DMS153 treated with DMSO at 0.1 percent for 48 hours (cell line): ENCODE data around the gene POLDIP2.

Experiments used
- DNase-seq: peaks from one replicate; lab custom pipeline; 2025; ENCODE audit not compliant: unreplicated experiment; lab: John Stamatoyannopoulos, UW

The POLDIP2 gene

DNA sequence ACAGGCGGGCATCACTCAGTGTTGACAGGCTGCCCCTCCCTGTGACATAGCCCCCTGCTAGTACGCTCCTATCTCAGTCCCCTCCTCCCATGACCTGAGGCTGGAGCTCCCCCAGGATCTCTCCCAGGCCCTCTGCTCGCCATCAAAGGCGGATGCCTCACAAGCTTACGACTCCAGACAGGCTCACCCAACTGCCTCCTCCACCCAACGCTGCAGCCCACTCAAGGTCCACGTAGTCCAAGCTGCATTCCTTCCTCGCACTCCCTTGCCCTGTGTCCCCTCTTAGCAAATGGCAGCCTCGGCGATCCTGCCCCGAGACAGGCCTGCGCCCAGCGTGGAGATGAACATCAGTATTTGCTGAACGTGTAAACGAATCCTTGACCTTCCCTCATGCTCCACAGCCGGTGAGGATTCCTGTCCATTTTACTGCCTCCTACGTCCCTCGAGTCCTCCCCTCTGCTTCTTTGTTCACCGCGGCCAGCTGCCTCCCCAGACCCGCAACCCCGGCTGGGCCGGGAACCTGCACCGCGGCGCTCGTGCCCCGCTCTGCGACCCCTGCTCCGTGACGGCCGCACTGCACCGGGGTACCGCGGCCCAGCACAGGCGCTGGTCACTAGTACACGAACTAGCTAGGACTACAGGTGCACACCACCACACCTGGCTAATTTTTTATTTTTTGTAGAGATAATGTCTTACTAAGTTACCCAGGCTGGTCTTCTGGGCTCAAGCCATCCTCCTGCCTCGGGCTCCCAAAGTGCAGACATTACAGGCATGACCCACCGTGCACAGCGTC lies 39.2 kb downstream of the POLDIP2 start:
- no peak for DNase-seq

DNA sequence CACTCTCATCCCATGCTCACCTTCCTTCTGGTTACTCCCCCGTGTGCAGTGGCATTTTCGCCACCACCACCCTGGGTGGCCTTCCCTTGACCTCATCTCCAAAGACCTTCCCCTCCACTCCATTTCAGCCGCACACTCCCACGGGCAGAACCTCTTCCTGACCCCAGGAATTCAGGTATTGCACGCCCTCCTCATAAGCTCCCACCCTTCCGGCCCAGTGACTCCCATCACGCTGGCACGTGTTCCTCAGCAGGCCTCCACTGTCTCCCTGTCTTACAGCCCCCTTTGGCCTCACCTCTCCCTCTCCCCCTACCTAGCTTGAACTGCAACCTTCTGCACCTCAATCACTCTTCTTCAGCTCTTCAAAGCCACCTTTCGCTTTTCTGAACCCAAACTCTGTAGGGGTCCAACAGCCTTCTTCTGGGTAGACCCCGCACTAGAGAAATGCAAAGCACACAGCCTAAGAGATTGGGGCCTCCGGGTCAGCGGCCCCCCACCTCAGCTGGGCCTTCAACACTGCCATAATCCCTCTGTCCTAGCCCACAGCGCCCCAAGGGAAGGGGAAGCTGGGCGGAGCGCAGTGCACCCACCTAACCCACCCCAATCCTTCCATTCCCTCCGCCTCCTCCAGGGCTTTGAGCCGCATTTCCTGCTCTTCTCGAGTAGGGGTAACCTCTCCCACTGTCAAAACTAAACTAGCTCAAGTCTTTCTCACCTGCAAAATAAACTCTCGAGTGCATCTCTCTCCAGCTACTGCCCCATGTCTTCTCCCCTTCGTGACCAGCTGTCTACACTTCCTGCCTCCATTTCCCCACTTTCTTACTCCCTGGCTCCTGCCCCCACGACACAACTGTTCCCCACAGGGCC lies 40.0 kb downstream of the POLDIP2 start:
- DNase-seq: no peak

DNA sequence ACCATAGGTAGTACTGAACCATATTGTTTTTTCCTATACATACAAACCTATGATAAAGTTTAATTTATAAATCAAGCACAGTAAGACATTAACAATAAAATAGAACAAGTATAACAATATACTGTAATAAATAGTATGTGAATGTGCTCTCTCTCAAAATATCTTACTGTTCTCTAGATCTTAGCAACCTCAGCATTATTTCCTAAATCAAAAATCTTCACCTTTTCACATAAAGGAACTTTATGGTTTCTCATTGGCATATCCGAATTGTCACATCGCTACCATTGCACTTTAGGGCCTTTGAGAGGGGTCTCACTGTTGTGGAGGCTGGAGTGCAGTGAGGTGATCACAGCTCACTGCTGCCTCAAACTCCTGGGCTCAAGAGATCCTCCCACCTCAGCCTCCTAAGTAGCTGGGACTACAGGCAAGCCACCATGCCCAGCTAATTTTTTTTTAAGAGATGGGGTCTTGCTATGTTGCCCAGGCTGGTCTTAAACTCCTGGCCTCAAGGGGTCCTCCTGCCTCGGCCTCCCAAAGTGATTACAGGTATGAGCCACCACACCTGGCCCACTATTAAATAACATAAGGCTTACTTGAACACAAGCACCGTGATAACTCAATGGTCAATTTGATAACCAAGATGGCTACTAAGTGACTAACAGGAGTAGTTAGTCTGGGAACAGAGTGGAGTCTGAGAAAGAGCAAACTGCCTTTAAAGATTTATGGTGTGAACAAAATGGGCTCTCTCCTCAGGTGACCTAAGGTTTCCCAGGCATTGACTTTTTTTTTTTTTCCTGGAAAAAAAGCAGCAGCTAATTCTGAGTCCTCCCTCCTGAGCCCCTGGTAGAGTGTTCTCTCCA lies 41.3 kb downstream of the POLDIP2 start:
- DNase-seq: no peak

DNA sequence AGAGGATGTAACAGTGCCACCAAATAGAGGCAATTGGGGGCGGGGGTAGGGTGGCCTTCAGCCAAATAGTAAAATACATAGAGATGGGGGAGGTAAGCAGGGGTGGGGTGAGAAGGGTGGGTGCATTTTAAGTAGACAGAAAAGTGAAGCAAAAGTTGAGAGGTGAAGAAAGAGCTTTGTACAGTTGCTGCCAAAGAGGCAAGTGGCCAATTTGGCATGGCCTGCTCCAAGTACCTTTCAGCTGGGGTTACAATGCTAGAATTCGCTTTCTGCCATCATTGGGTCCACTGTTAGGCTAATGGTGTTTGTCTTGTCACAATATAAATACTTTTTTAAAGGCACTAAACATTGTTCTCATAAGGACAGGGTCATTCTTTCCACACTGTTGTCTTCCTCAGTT lies 43.5 kb downstream of the POLDIP2 start:
- DNase-seq: no peak

DNA sequence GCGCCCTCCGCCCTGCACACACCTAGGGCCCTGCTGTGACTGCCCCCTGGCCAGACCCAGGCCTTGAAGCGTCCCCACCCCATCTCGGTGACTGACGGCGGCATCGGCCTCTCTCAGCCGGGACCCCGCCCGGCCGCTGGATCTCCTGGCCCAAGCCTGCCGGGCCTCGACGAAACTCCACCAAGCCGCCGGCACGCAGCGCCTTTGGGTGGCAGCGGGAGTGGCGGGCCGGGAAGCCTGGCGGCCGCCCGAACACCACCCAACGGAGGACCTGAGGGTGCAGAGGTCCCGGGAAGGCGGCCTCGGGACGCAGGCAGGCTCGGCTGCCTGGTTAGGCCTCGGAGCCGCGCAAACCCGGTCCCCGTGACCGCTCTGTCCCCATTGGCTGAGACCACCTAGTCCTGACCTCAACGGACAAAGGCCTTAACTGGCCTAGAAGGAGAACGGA lies 50.3 kb downstream of the POLDIP2 start:
- DNase-seq: no peak

DNA sequence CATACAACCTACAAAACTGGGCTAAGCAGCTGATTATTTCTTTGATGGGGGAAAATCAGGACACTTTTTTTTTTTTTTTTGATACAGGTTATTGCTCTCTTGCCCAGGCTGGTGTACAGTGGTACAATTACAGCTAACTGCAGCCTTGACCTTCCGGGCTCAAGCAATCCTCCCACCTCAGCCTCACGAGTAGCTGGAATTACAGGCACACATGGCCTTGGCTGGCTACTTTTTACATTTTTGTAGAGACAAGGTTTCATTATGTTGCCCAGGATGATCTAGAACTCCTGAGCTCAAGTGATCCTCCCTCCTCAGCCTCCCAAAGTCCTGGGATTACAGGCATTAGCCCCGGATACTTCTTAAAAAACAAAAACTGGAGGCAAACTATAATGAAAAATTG lies 58.9 kb downstream of the POLDIP2 start:
- no peak for DNase-seq
